Sciatic nerve (tissue), 2 donors: ENCODE data around the gene PITX3. TPM values are rescaled to one million over a fixed set of nuclear protein-coding genes. Genes with fewer than 3 reads are reported as not detected.
"Not testable (repeated sequence)": the region's sequence is repeated elsewhere in the genome, so short reads cannot be mapped to it uniquely, and the experiment has no call there.

Source experiments
- ATAC-seq: fragments of 200-7000 bp; cut with Tn5 transposase; one replicate; pipeline ENCODE4 v1.9.1; 2020; ENCODE audit warnings: mild to moderate bottlenecking, moderate library complexity
- DNase-seq: peaks from one replicate; pipeline ENCODE4 v3.0.0-alpha.2; 2020; ENCODE audit warnings: low spot score
- intact Hi-C: fragments of 100-400 bp; cut with DNase I; formaldehyde crosslinking; loops from one replicate; pipeline ENCODE4 v1.14.2; 2022
- total RNA-seq: library from RNA; stranded (reverse); fragmentation: NEBNext Ultra II Directional; extraction: Animal tissue kit (Norgen Biotek cat#: 25700); gene quantifications from one replicate; pipeline ENCODE4 v1.2.1, GENCODE V29; 2021
- donor health status: DM: no; HTN: no; CAD: no.
- donor health status: DM: no; HTN: no; CAD: no.

Gene PITX3
- total RNA-seq, 1 donor from 2014 or later = not detected

- intact Hi-C loops = no loop called here
- ATAC-seq = peak; percentile 32
These were observed 21.5 kb upstream of the PITX3 start for GRCh38 chr10:102262744-102263370.

GRCh38 chr10:102261842-102262241, 20.5 kb upstream of the PITX3 start:
- intact Hi-C loops = no loop called here
- DNase-seq (no peak), ATAC-seq (peak; percentile 24)

More at GRCh38 chr10:102262744-102263370, 21.5 kb upstream of the PITX3 start:
- DNase-seq = no peak

GRCh38 chr10:102261196-102261595, 19.9 kb upstream of the PITX3 start:
- DNase-seq (no peak), ATAC-seq (no peak)
- intact Hi-C loops = no loop called here

GRCh38 chr10:102255404-102255803, 14.1 kb upstream of the PITX3 start:
- DNase-seq (no peak), ATAC-seq (no peak)
- intact Hi-C loops = no loop called here

GRCh38 chr10:102254426-102254825, 13.1 kb upstream of the PITX3 start:
- intact Hi-C loops = no loop called here
- ATAC-seq (no peak), DNase-seq (no peak)

GRCh38 chr10:102252508-102252907, 11.2 kb upstream of the PITX3 start:
- ATAC-seq, DNase-seq, intact Hi-C loops: not testable (repeated sequence)

GRCh38 chr10:102247734-102248133, 6.4 kb upstream of the PITX3 start:
- DNase-seq (no peak), ATAC-seq (no peak)
- intact Hi-C loops = no loop called here

GRCh38 chr10:102246261-102246660, 4.9 kb upstream of the PITX3 start:
- ATAC-seq (no peak), DNase-seq (no peak)
- intact Hi-C loops = no loop called here

GRCh38 chr10:102245932-102246251, 4.6 kb upstream of the PITX3 start:
- no peak for ATAC-seq
- intact Hi-C loops = no loop called here

GRCh38 chr10:102245082-102245931, 4.0 kb upstream of the PITX3 start, which contains the start of gene GBF1:
Gene GBF1 (plus strand): TSS chr10:102245532. CDS start chr10:102258939, 13,407 bp downstream.
- ATAC-seq (peak; percentile 94), DNase-seq (peak; percentile 93)
- intact Hi-C loops = no loop called here

More at GRCh38 chr10:102245932-102246251, 4.6 kb upstream of the PITX3 start:
- no peak for DNase-seq

GRCh38 chr10:102243309-102243708, 2.0 kb upstream of the PITX3 start:
- DNase-seq = no peak
- intact Hi-C loops = no loop called here
- ATAC-seq = no peak

- DNase-seq = no peak
- intact Hi-C loops = no loop called here
- no peak for ATAC-seq
These were observed 790 bp upstream of the PITX3 start for GRCh38 chr10:102242118-102242485.

- DNase-seq (no peak), ATAC-seq (no peak)
- intact Hi-C loops = no loop called here
These were observed 274 bp downstream of the PITX3 start for GRCh38 chr10:102241032-102241443.

GRCh38 chr10:102240467-102241031, 763 bp downstream of the PITX3 start:
- ATAC-seq (no peak), DNase-seq (no peak)
- intact Hi-C loops = no loop called here

GRCh38 chr10:102237711-102238252, 3.5 kb downstream of the PITX3 start:
- DNase-seq (no peak), ATAC-seq (no peak)
- intact Hi-C loops = no loop called here

GRCh38 chr10:102236006-102236405, 5.3 kb downstream of the PITX3 start:
- DNase-seq (no peak), ATAC-seq (no peak)
- intact Hi-C loops = no loop called here

- ATAC-seq (no peak), DNase-seq (no peak)
- intact Hi-C loops = no loop called here
These were observed 5.8 kb downstream of the PITX3 start for GRCh38 chr10:102235598-102235920.

GRCh38 chr10:102234888-102235597, 6.3 kb downstream of the PITX3 start:
- no peak for ATAC-seq
- intact Hi-C loops = loop anchor here (5.0 kb wide), 1 partner anchor 117 kb away; no protein-coding TSS in a partner anchor
- no peak for DNase-seq

GRCh38 chr10:102233997-102234396, 7.3 kb downstream of the PITX3 start:
- intact Hi-C loops = loop anchor here (5.0 kb wide), 1 partner anchor 118 kb away; no protein-coding TSS in a partner anchor
- DNase-seq = no peak
- ATAC-seq = no peak
